SK-N-MC (cell line): ENCODE results near the gene ACOD1.
A peak's percentile ranks its signal among the peaks of the same experiment; 100 is the strongest.
"Not testable (repeated sequence)": the region's sequence is repeated elsewhere in the genome, so short reads cannot be mapped to it uniquely, and the experiment has no call there.

Source experiments
- DNase-seq: peaks from one replicate; pipeline ENCODE4 v3.0.0-alpha.2; 2011; ENCODE audit warnings: low read depth, low spot score
- H3K27ac ChIP-seq: fragments of 200-600 bp; sonication (generic); 2 replicates; pipeline ENCODE4 v1.5.1; 2016; ENCODE audit warnings: mixed run types
- H3K36me3 ChIP-seq: fragments of 200-600 bp; sonication (generic); 2 replicates; pipeline ENCODE4 v1.6.1; 2017; ENCODE audit warnings: antibody characterized with exemption, low read length, mixed read lengths; ENCODE audit not compliant: insufficient read depth
- H3K4me3 ChIP-seq: fragments of 200-600 bp; sonication (generic); 2 replicates; pipeline ENCODE4 v1.5.1; 2016
- H3K9ac ChIP-seq: fragments of 200-600 bp; sonication (generic); 2 replicates; pipeline ENCODE4 v1.8.0; 2017; ENCODE audit warnings: mixed run types, mixed read lengths; ENCODE audit not compliant: insufficient read length
- H3K9me3 ChIP-seq: fragments of 200-600 bp; sonication (generic); 2 replicates; pipeline ENCODE4 v1.6.1; 2017; ENCODE audit warnings: low read depth, mild to moderate bottlenecking, antibody characterized with exemption, low read length, moderate library complexity, mixed read lengths
- EZH2 ChIP-seq: fragments of 200-600 bp; sonication (generic); IDR thresholded peaks from one replicate; pipeline ENCODE4 v1.6.1; 2017; ENCODE audit warnings: antibody characterized with exemption
- FOXP2 ChIP-seq: optimal IDR thresholded peaks from 2 replicates; pipeline ENCODE3; 2011; ENCODE audit warnings: mild to moderate bottlenecking, moderate library complexity; ENCODE audit not compliant: insufficient read depth; ENCODE audit errors: extremely low read length, control extremely low read depth
- POLR2AphosphoS5 ChIP-seq: IDR thresholded peaks from 2 replicates; pipeline ENCODE4 v1.6.1; 2012; ENCODE audit warnings: mild to moderate bottlenecking, low read depth, low read length, borderline replicate concordance

Gene ACOD1

GRCh38 chr13:76955661-76956060 lies 7.3 kb downstream of the ACOD1 start:
- H3K4me3 ChIP-seq: no peak overlapping the region
- TF ChIP-seq POLR2AphosphoS5 (no peak), EZH2 (no peak), FOXP2 (no peak)

GRCh38 chr13:76958841-76959432 lies 10.6 kb downstream of the ACOD1 start:
- DNase-seq: no peak
- no peak overlapping the region for H3K9ac ChIP-seq
- H3K9me3 ChIP-seq: peaks cover 3% of the 10 kb centered on the region; the same call in 1 of the 2 replicates
- H3K4me3 ChIP-seq: no peak overlapping the region
- H3K36me3 ChIP-seq: no peaks in the 10 kb centered on the region
- no peak for TF ChIP-seq EZH2
- TF ChIP-seq POLR2AphosphoS5: no peak
- TF ChIP-seq FOXP2: no peak
- H3K27ac ChIP-seq: no peak overlapping the region

More at GRCh38 chr13:76955661-76956060, 7.3 kb downstream of the ACOD1 start:
- DNase-seq: no peak
- Histone ChIP-seq H3K9ac (no peak overlapping the region), H3K27ac (no peak overlapping the region), H3K9me3 (peaks cover 3% of the 10 kb centered on the region; the same call in 1 of the 2 replicates), H3K36me3 (no peaks in the 10 kb centered on the region)

GRCh38 chr13:76959734-76960133 lies 11.4 kb downstream of the ACOD1 start:
- H3K4me3 ChIP-seq, H3K27ac ChIP-seq, DNase-seq, H3K9me3 ChIP-seq, H3K9ac ChIP-seq, H3K36me3 ChIP-seq: not testable (repeated sequence)

GRCh38 chr13:76965759-76966421 lies 17.6 kb downstream of the ACOD1 start:
- H3K27ac ChIP-seq: peak overlapping the region; percentile 82
- TF ChIP-seq FOXP2 (no peak), POLR2AphosphoS5 (peak; percentile 43; the same call in 1 of the 2 replicates), EZH2 (no peak)
- peak overlapping the region; percentile 66 for H3K4me3 ChIP-seq
- peak; percentile 80 for DNase-seq
- H3K36me3 ChIP-seq: no peaks in the 10 kb centered on the region
- H3K9ac ChIP-seq: peak overlapping the region; percentile 24
- H3K9me3 ChIP-seq: no peaks in the 10 kb centered on the region; the same call in 1 of the 2 replicates

GRCh38 chr13:76967031-76967430 lies 18.7 kb downstream of the ACOD1 start:
- H3K36me3 ChIP-seq: no peaks in the 10 kb centered on the region
- TF ChIP-seq FOXP2 (no peak), POLR2AphosphoS5 (no peak), EZH2 (no peak)
- no peak overlapping the region for H3K27ac ChIP-seq
- no peak overlapping the region for H3K4me3 ChIP-seq
- no peak overlapping the region for H3K9ac ChIP-seq
- no peak for DNase-seq
- no peaks in the 10 kb centered on the region for H3K9me3 ChIP-seq

GRCh38 chr13:76968041-76968440 lies 19.7 kb downstream of the ACOD1 start:
- Histone ChIP-seq H3K9ac (no peak overlapping the region), H3K27ac (no peak overlapping the region), H3K9me3 (no peaks in the 10 kb centered on the region), H3K4me3 (no peak overlapping the region), H3K36me3 (no peaks in the 10 kb centered on the region)
- TF ChIP-seq EZH2 (no peak), FOXP2 (no peak), POLR2AphosphoS5 (no peak)
- DNase-seq: no peak

GRCh38 chr13:76969488-76970365 lies 21.4 kb downstream of the ACOD1 start:
- no peak for DNase-seq
- TF ChIP-seq FOXP2 (no peak), EZH2 (no peak), POLR2AphosphoS5 (no peak)
- no peaks in the 10 kb centered on the region for H3K36me3 ChIP-seq
- H3K9me3 ChIP-seq: no peaks in the 10 kb centered on the region
- H3K4me3 ChIP-seq: no peak overlapping the region
- H3K27ac ChIP-seq: no peak overlapping the region
- H3K9ac ChIP-seq: no peak overlapping the region

- Histone ChIP-seq H3K9ac (no peak overlapping the region), H3K4me3 (no peak overlapping the region), H3K36me3 (no peaks in the 10 kb centered on the region), H3K27ac (no peak overlapping the region), H3K9me3 (no peaks in the 10 kb centered on the region)
- TF ChIP-seq EZH2: no peak
- no peak for TF ChIP-seq POLR2AphosphoS5
- TF ChIP-seq FOXP2: no peak
- DNase-seq: no peak
These were observed 22.9 kb downstream of the ACOD1 start for GRCh38 chr13:76971215-76971614.
